GM18499 (cell line): ENCODE data around the gene UBE3D.
"Not testable (repeated sequence)": the region's sequence is repeated elsewhere in the genome, so short reads cannot be mapped to it uniquely, and the experiment has no call there.

Experiments
- ATAC-seq: cut with Tn5 transposase; IDR thresholded peaks from one replicate; pipeline ENCODE4 v1.9.1; 2021; ENCODE audit warnings: moderate number of reproducible peaks; ENCODE audit not compliant: insufficient read depth, unreplicated experiment

UBE3D gene

GRCh38 chr6:83057705-83058321 lies 7.8 kb downstream of the UBE3D start:
- ATAC-seq: peak; percentile 62

GRCh38 chr6:83055366-83055964 lies 10.2 kb downstream of the UBE3D start:
- ATAC-seq: no peak

GRCh38 chr6:83053678-83054077 lies 12.0 kb downstream of the UBE3D start:
- ATAC-seq: no peak

DNA sequence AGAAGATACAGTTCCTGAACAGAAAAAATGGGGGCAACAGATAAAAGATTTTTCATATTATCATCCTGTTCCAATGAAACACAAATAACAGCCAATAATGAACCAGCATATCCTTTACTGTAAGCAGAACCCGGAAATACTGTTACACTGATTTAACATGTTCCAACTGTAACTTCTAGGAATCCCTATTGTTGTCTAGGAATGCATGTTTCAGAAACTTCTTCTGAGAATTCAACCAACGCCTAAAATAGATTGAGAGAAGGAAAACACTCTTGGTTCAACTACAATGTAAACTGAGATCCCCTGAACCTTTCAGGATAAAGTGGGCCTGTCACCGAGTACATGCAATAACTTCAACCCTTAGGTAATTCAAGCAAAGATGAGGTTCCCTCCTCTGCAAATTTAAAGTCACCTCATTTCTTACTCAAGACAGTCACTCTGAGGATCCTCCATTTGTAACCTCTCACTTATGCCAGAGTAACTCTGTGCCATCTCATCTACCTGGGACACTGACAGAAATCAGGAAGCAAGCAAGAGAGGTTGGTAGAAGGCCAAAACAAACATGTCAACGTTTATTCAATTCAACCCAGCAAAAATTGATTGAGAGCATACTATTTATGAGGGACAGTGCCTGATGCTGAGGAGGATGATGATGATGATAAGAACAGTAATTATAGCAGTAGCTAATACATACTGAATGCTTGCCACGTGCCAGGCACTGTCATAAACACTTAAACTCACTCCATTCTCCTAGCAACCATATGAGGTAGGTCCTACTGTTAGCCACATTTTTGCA lies 14.1 kb downstream of the UBE3D start:
- ATAC-seq: no peak

GRCh38 chr6:83047065-83047754 lies 18.4 kb downstream of the UBE3D start:
- ATAC-seq: no peak

DNA sequence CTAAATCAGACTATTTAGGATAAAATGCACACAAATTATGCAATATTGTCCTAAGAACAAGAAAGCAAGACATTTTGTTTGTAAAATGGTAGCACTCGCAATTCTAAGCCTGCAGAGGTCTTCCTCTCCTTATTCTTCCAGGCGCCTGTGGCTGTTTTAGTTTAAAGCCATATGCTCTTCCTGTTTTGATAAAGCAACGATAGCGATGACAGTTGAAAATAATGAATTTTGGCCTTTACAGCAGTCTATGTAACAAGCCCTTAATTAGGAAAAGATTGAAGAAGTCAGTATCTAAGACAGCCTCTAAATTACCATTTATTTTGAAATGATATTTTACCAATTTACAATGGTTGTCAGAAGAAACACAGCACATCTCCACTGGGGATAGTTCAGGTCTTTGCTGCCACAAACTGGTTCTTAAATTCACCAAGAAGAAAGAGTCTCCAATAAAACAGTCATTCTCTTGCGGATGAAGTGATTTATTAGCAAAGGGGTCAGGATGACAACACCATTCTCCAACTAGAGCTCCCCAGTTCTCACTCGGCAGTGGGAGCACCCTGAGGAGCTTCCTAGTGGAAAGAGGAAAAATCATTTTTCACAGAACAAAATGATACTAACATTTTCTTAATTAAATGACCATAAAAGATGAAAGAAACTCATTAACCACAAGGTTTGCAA lies 21.4 kb downstream of the UBE3D start:
- ATAC-seq: no peak

GRCh38 chr6:83042467-83043053 lies 23.1 kb downstream of the UBE3D start:
- ATAC-seq: no peak

- ATAC-seq: no peak
These were observed 27.4 kb downstream of the UBE3D start for GRCh38 chr6:83038246-83038645.

GRCh38 chr6:83031689-83032088 lies 34.0 kb downstream of the UBE3D start:
- ATAC-seq: no peak

DNA sequence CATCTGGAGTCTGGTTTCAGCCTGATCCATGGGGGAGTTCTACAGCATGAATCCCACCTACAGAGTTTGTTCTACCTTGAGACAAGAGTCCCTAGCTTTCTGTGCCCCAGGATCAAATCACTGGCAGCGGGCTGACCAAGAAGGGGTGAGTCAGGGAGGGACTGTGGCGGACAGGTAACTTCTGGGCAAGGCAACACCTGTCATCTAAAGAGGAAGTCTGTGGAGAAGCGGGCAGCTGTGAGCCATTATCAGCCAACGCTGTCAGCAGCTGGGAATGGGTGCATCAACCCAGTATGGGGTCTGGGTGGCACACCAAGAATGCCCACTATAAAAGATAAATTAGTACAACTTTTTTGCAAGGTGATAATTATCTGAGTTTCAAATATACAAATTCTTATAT lies 45.9 kb downstream of the UBE3D start:
- ATAC-seq: no peak

DNA sequence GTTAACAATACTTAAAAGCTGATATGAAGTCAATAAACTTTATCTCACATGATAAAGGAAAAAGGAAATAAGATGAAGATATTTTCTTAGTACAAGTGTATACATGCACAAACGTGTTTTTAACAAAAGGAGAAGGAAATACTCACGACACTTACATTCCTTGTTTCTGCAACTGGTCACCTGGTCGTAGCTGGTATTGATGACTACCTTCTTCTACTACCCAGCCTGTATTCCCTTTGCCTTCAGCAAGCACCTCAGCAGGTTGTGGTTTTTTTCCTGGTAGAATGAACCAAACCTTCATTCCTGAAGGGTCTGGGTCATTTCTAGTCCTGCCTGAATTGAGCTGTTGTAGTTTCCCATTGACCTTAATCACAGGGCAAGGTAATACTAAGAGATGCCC lies 54.5 kb downstream of the UBE3D start:
- ATAC-seq: not testable (repeated sequence)

DNA sequence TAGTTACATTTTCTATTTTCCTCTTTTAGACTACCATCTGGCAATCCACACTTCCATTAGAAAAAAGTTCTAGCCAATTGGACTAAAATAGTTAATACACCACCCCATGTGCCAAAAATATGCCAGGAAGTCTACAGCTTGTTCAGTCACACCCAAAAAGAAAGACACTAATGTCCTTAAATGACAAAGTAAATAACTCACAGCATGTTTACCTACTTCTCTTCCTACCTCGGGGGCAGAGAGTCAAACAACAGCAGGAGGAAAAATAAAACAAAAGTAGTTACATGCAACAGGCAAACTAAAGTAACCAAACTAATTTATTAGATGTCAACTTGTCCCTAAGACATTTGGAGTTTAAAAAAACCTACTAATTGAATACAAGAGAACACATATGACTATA lies 57.0 kb downstream of the UBE3D start:
- ATAC-seq: no peak

DNA sequence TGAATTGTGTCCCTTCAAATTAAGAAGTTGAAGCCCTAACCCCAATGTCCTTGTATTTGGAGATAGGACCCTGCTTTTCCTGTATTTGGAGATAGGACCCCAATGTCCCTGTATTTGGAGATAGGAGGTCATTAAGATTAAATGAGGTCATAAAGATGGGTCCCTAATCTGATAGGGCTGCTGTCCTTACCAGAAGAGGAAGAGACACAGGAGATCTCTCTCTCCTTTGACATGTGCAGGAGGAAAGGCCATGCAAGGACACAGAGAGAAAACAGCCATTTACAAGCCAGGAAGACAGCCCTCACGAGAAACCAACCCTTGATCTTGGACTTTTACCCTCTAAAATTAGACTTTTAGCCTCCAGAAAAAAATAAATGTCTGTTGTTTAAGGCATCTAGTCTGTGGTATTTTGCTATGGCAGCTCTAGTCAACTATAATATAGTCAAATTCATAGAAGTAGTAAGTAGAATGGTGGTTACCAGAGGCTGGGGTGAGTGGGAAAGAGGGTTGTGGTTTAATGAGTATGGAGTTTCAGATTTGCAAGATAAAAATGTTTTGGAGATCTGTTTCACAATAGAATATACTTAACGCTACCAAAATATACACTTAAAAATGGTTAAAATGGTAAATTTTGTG lies 59.3 kb downstream of the UBE3D start:
- ATAC-seq: no peak

GRCh38 chr6:82996156-82996555 lies 69.5 kb downstream of the UBE3D start:
- no peak for ATAC-seq

GRCh38 chr6:82995066-82995465 lies 70.6 kb downstream of the UBE3D start:
- ATAC-seq: no peak

DNA sequence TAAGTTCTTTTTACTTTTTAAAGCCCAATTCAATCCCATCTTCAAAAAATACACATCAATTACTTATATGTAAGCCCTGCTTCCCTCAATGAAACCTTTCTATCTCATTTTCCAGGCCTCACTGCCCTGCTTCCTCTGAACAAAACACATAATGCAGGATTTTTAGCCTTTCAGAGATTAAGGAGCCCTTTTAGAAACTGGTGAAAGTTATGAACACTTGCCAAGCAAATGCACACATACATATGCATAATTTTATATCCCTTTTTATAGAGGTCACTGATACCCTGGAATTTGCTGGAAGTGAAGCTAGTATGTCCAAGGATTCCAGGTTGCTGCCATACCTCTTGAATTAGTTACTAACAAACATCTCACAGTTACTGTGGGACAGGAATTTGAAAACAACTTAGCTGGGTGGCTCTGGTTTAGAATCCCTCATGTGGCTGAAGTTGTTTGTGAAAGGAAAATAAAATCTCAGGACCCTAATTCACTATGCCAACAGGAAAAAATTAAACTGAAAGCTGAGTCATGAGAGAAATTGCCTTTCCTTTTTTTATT lies 75.8 kb downstream of the UBE3D start:
- no peak for ATAC-seq

- no peak for ATAC-seq
These were observed 76.7 kb downstream of the UBE3D start for GRCh38 chr6:82988930-82989351.

DNA sequence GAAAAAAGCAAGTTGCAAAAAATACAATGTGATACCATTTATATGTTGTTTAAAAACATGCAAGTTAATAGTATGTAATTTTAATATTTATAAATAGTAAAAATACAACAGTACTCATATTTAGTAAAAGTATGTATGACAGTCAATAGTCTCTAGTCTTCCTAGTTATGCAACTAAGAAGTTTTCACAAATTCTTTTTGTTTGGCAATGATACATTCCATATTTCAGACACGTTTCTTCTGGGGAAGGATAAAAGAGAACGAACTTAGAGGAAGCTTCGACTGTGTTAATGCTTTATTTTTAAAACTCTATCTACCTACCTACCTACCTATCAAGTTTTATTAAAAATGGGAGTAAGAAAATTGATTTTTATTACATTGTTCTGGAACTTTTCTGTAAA lies 77.7 kb downstream of the UBE3D start:
- no peak for ATAC-seq

DNA sequence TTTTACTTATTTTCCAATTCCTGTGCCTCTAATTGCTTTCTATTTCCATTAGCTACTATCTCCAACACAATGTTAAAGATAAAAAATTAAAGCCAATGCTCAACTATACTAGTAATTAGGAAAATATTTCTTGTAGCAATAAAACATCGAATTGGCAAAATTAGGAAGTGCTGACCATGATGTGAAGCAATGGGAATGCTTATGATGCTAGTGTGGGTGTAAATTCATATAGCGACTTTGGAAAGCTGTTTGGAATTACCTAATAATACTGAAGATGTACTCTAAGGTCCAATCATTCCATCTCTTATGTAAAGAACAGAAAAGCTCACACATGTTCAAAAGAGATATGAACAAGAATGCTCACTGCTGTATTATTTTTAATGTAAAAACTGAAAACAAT lies 78.2 kb downstream of the UBE3D start:
- ATAC-seq: no peak
